SH-SY5Y (cell line): ENCODE measurements around the gene SAA2.

Experiments used
- GATA2 ChIP-seq: IDR thresholded peaks from 2 replicates; pipeline ENCODE4 v1.6.1; 2011; ENCODE audit warnings: mild to moderate bottlenecking, low read depth, low read length
- GATA3 ChIP-seq: IDR thresholded peaks from 2 replicates; pipeline ENCODE4 v1.6.1; 2011; ENCODE audit warnings: low read depth, mild to moderate bottlenecking, low read length, moderate library complexity

- TF ChIP-seq GATA3: no peak
- no peak for TF ChIP-seq GATA2
Observed at GRCh38 chr11:18243783-18244362, 4.6 kb downstream of the SAA2 start.
